HG03558 (cell line): Measurements from ENCODE around the gene ATP5PD.
"Not testable (repeated sequence)": the region's sequence is repeated elsewhere in the genome, so short reads cannot be mapped to it uniquely, and the experiment has no call there.

Experiments
- ATAC-seq: cut with Tn5 transposase; IDR thresholded peaks from one replicate; pipeline ENCODE4 v1.9.1; 2021; ENCODE audit warnings: moderate number of reproducible peaks; ENCODE audit not compliant: unreplicated experiment; ENCODE audit errors: extremely low read depth

The ATP5PD gene

GRCh38 chr17:75059369-75060345, 12.9 kb upstream of the ATP5PD start:
- ATAC-seq = no peak

DNA sequence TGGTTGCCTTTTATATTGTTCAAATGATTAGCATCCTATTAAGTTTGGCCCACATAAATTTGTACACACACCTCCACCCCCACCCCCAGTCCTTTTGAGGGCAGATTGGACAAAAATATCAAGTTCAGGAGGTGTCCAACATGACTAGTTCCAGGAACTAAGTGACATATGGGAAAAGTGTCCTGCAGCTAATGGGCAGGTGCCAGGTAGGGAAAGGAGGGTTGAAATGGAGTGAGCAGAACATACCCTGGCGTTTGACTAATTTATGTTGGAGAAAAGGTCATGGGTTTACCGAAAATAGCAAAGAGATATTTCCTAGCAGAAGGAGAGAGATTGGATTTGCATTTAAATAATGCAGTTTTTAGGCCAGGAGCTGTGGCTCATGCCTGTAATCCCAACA, 5.2 kb upstream of the ATP5PD start:
- no peak for ATAC-seq

DNA sequence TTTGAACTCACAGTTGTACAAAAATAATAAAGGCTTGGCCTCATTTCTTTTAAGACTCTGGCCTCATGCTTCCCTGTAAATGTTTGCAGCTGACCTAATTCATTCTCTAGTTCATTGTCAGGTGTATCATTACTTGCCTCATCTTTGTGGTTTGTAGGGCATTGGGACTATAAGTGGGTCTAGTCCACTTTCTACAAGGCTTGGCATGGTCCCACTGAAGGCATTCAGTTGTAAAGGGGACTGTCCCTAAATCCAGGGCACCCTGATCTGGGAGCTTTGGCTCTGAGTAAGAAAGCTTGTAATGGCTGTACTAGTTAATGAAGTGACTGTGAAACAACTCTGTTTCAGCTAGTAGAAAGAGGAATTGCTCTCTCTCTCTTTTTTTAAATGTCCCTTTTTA, 2.9 kb upstream of the ATP5PD start:
- ATAC-seq = no peak

DNA sequence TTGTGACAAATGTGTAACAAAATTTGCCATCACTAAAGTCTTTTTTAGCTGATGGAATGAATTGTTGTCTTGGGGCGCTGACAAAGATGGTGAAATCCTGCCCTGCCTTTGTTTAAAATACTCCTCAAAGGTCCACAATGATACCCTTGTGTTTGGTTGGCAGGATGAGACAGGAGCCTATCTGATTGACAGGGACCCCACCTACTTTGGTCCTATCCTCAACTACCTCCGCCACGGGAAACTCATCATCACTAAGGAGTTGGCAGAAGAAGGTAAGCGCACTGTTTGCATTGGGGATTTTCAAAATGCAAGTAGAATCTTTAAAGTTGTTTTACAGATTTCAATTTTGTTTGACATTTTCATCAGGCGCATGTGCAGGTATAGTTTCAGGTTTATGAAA, 2.3 kb upstream of the ATP5PD start:
- no peak for ATAC-seq

GRCh38 chr17:75048249-75048878, 1.6 kb upstream of the ATP5PD start:
- ATAC-seq = no peak

GRCh38 chr17:75047398-75048098, 779 bp upstream of the ATP5PD start:
- no peak for ATAC-seq

GRCh38 chr17:75045946-75046406, 793 bp downstream of the ATP5PD start:
- not testable (repeated sequence) for ATAC-seq

- no peak for ATAC-seq
These were observed 2.1 kb downstream of the ATP5PD start for GRCh38 chr17:75044716-75045115.

GRCh38 chr17:75043789-75044188, 3.0 kb downstream of the ATP5PD start:
- not testable (repeated sequence) for ATAC-seq

DNA sequence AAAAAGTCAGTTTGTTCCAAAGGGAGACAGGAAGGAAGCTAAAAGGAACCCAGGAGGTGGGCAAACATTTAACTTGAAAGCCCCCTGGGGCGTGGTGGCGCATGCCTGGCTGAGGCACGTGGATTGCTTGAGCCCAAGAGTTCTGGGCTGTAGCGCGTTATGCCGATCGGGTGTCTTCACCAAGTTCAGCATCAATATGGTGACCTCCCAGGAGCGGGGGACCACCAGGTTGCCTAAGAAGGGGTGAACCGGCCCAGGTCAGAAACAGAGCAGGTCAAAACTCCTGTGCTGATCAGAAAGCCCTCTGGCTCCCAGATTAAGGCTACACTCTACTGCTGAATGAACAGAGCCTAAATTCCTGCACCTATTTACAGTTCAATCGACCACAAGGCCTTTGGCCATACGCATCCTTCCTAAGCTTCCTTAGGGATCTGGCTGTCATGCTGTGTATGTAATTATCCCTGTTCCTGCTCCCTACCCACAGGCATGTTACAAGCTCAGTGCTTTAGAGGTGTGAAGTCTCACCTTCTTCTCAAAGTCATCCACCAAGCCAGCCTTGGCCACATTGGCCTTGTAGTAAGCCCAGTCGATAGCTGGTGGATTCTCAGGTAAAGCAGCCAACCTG, 5.0 kb downstream of the ATP5PD start:
- ATAC-seq = no peak

- no peak for ATAC-seq
These were observed 7.5 kb downstream of the ATP5PD start for GRCh38 chr17:75039238-75039637.

GRCh38 chr17:75036643-75037268, 10.0 kb downstream of the ATP5PD start:
- no peak for ATAC-seq

- no peak for ATAC-seq
These were observed 12.4 kb downstream of the ATP5PD start for GRCh38 chr17:75034236-75034908.

DNA sequence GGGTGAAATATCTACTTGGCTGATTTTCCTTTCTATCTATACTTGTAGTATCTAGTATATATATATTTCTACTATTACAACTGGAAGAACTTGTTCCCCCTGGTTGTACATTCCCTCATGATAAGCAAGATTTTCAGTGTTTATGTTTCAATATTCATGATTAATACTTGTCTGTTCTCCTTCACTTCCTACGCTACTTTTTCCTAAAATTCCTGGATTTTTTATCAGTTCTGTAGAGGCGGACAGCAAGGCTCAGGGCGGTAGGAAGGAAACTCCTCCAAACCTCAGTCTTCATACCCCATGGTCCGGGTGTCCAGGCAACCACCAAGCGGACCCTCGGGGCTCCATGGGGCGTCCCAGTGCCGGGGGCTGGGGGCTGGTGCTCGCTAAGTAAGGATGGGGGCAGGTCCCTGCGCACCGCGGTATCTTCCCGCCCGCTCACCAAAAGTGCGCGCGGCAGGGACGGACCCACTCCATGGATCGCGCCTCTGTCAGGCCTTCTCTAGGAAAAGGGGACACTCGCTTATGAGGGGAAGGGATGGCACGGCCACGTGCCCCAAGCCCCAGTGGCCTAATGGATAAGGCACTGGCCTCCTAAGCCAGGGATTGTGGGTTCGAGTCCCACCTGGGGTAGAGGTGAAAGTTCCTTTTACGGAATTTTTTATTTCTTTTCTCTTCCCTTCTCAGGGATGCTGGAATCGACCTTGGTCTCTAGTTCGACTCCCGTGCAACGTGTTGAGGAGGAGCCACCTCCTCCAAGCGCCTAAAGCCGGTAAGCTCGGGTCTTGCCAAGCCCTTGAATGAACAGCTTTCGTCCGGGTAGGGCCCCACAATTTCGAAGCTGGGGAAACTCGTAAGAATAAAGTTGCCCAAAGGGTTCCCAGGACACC, 13.2 kb downstream of the ATP5PD start:
- no peak for ATAC-seq

GRCh38 chr17:75032720-75033280, 14.0 kb downstream of the ATP5PD start:
- ATAC-seq = no peak

DNA sequence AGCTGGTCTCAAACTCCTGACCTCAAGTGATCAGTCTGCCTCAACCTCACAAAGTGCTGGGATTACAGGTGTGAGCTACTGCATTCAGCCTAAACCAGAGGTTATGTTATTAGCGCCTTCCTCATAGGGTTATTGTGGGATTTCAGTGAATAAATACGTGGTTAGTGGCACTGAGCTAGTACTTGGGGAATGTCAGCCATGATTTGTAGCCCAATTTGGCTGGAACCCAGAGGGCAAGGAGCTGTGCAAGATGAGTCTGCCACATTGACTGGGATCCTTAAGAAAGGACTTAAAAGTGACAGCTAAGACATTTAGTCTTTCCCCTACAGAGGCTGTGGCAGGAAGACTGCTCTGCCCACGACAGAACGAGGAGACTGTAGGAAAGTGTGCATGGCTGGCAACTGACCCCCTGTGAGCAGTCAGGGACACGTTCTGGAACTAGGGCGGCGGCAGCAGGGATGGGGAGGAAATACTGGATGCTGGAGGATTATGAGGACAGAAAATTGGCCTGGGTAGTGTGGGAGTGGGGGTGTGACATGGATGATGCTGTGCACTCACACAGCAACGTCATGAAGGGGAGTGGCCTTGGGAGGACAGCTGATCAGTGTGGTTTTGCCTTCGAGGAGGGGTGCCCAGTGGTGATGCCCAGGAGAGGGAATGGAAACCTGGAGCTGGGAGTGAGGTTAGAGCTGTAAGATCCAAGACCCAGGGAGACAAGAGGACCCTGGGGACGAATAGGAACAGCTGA, 14.6 kb downstream of the ATP5PD start:
- no peak for ATAC-seq

GRCh38 chr17:75030161-75030560, 16.6 kb downstream of the ATP5PD start:
- ATAC-seq = no peak
